ENCODE results near the gene USP6NL. TPM values are rescaled to one million over a fixed set of nuclear protein-coding genes. Genes with fewer than 3 reads are reported as not detected.

USP6NL gene
- total RNA-seq, 4 donors from 2014 or later = 10.4 to 14.9 (median 13.2) TPM

GRCh38 chr10:11593612-11594011, 17.8 kb downstream of the USP6NL start:
- Histone ChIP-seq H3K36me3 (no peaks in the 10 kb centered on the region), H3K4me1 (peaks cover 3 to 18% (median 10%) of the 10 kb centered on the region in 4 donors), H3K27ac (replicated peaks in 1 of 4) (no peak overlapping the region), H3K9me3 (no peaks in the 10 kb centered on the region), H3K4me3 (no peak overlapping the region), H3K27me3 (no peaks in the 10 kb centered on the region)
- intact Hi-C loops (cut with DNase I) = no loop called here
- no peak for TF ChIP-seq CTCF (IDR thresholded peaks at IDR 0.05)
- WGBS = 90% methylated on average over 7 of the region's 7 CpGs
- no peak for DNase-seq (ENCODE audit: extremely low spot score)

DNA sequence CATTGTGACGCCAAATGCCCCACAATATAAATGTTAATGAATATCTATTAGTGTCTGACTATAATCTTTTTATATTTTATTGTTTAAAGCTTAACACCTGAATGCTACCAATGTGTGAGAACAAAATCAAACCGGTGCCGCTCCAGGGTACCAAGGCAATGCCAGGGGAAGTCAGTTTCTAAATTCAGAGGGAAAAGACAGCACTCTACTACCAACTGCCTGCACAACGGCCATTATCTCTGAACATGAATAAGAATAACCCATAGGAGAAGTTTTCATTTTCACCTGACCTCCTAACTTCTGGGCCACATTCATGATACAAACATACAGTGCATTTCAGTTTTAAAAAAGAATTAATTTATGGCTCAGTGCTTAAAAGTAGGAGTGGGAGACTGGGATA, 21.7 kb downstream of the USP6NL start:
- no peak overlapping the region for H3K27ac ChIP-seq (replicated peaks in 1 of 4)
- TF ChIP-seq POLR2AphosphoS5 (IDR thresholded peaks at IDR 0.05) (no peak), EP300 (IDR thresholded peaks at IDR 0.05) (no peak), CTCF (IDR thresholded peaks at IDR 0.05) (no peak), POLR2A (IDR thresholded peaks at IDR 0.05; ENCODE audit: low read depth) (no peak)
- H3K4me1 ChIP-seq = peaks cover 0 to 11% (median 2%) of the 10 kb centered on the region in 4 donors
- no peak for DNase-seq (ENCODE audit: extremely low spot score)
- intact Hi-C loops (cut with DNase I) = no loop called here
- H3K36me3 ChIP-seq = no peaks in the 10 kb centered on the region
- 96% methylated on average over 4 of the region's 4 CpGs for WGBS
- H3K27me3 ChIP-seq = no peaks in the 10 kb centered on the region
- no peak overlapping the region for H3K4me3 ChIP-seq
- no peaks in the 10 kb centered on the region for H3K9me3 ChIP-seq

- Histone ChIP-seq H3K27me3 (no peaks in the 10 kb centered on the region), H3K27ac (replicated peaks in 1 of 4) (no peak overlapping the region), H3K36me3 (no peaks in the 10 kb centered on the region), H3K4me3 (no peak overlapping the region), H3K9me3 (no peaks in the 10 kb centered on the region), H3K4me1 (peaks cover 0 to 14% (median 0%) of the 10 kb centered on the region in 4 donors)
- intact Hi-C loops (cut with DNase I) = no loop called here
- DNase-seq (ENCODE audit: extremely low spot score) = no peak
- TF ChIP-seq EP300 (IDR thresholded peaks at IDR 0.05) = no peak
- TF ChIP-seq POLR2AphosphoS5 (IDR thresholded peaks at IDR 0.05) = no peak
- no peak for TF ChIP-seq POLR2A (IDR thresholded peaks at IDR 0.05; ENCODE audit: low read depth)
- no peak for TF ChIP-seq CTCF (IDR thresholded peaks at IDR 0.05)
- 77% methylated on average over 3 of the region's 3 CpGs for WGBS
Observed at GRCh38 chr10:11588873-11589574, 22.4 kb downstream of the USP6NL start.

DNA sequence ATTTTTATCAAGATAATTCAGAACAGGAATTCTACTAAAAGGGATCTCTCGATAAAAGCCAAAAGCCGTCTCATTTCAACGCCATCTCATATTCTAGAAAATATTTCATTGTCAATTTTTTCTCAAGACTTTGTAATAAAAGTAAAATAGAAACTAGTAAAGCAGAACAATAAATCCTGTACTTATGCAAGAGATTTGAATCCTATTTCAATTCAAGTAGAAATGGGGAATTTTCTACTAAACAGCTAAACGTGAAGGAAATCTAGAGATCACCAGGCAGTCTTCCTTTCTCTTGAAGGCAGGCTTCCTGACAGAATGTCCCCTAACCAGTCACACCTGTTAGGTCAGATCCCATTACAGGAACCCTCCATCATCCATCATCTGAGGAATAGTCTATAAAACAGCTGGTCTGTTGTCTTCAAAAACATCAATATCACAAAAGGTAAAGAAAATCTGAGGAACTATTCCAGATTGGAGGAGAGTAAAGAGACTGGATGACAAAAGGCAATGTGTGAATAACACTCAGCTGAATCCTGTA, 23.7 kb downstream of the USP6NL start:
- H3K9me3 ChIP-seq = no peaks in the 10 kb centered on the region
- H3K36me3 ChIP-seq = no peaks in the 10 kb centered on the region
- no peak for TF ChIP-seq POLR2AphosphoS5 (IDR thresholded peaks at IDR 0.05)
- TF ChIP-seq POLR2A (IDR thresholded peaks at IDR 0.05; ENCODE audit: low read depth) = no peak
- TF ChIP-seq CTCF (IDR thresholded peaks at IDR 0.05) = no peak
- TF ChIP-seq EP300 (IDR thresholded peaks at IDR 0.05) = no peak
- H3K4me1 ChIP-seq = peaks cover 0 to 14% (median 0%) of the 10 kb centered on the region in 4 donors
- no peak for DNase-seq (ENCODE audit: extremely low spot score)
- intact Hi-C loops (cut with DNase I) = no loop called here
- H3K4me3 ChIP-seq = no peak overlapping the region
- 85% methylated on average over 4 of the region's 4 CpGs for WGBS
- no peaks in the 10 kb centered on the region for H3K27me3 ChIP-seq
- no peak overlapping the region for H3K27ac ChIP-seq (replicated peaks in 1 of 4)

DNA sequence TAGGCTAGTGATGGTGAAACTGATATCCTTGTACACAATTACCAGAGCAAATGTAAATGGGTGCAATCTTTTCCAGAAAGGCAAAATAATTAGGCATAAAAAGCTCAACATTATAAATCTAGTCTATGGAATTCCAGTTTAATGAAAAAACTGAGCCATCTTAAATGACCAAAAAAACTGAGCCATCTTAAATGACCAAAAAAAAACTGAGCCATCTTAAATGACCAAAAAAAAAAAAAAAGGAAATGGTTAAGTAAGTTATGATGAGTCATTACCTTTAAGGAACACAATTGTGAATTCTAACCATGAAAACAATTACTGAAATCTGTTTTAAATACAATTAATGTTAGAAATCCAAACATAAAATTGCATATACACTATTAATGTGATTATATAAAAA, 25.3 kb downstream of the USP6NL start:
- Histone ChIP-seq H3K27ac (replicated peaks in 1 of 4) (no peak overlapping the region), H3K27me3 (no peaks in the 10 kb centered on the region), H3K4me3 (no peak overlapping the region), H3K9me3 (no peaks in the 10 kb centered on the region), H3K4me1 (peaks cover 0 to 14% (median 4%) of the 10 kb centered on the region in 4 donors), H3K36me3 (no peaks in the 10 kb centered on the region)
- intact Hi-C loops (cut with DNase I) = no loop called here
- TF ChIP-seq CTCF (IDR thresholded peaks at IDR 0.05) (no peak), POLR2AphosphoS5 (IDR thresholded peaks at IDR 0.05) (no peak), EP300 (IDR thresholded peaks at IDR 0.05) (no peak), POLR2A (IDR thresholded peaks at IDR 0.05; ENCODE audit: low read depth) (no peak)
- no peak for DNase-seq (ENCODE audit: extremely low spot score)

All from esophagus muscularis mucosa (tissue), 4 donors.